KMS-11 (cell line): ENCODE data around the gene CIPC.

Experiments used
- H2AFZ ChIP-seq: fragments of 200-600 bp; sonication (generic); 2 replicates; pipeline ENCODE4 v1.6.1; 2016; ENCODE audit warnings: antibody characterized with exemption, mixed run types, low read depth
- H3K27ac ChIP-seq: fragments of 200-600 bp; sonication (generic); 2 replicates; pipeline ENCODE4 v1.6.1; 2016; ENCODE audit warnings: mild to moderate bottlenecking, mixed run types
- H3K27me3 ChIP-seq: fragments of 200-600 bp; sonication (generic); 2 replicates; pipeline ENCODE4 v1.6.1; 2017; ENCODE audit warnings: mild to moderate bottlenecking, low read depth, mixed run types, moderate library complexity; ENCODE audit not compliant: insufficient read depth
- H3K36me3 ChIP-seq: fragments of 200-600 bp; sonication (generic); 2 replicates; pipeline ENCODE4 v1.6.1; 2017; ENCODE audit warnings: mild to moderate bottlenecking, mixed run types; ENCODE audit not compliant: insufficient read depth
- H3K4me1 ChIP-seq: fragments of 200-600 bp; sonication (generic); 2 replicates; pipeline ENCODE4 v1.6.1; 2016; ENCODE audit warnings: mild to moderate bottlenecking, low read depth, mixed run types; ENCODE audit not compliant: poor library complexity, severe bottlenecking
- H3K4me2 ChIP-seq: fragments of 200-600 bp; sonication (generic); 2 replicates; pipeline ENCODE4 v1.7.0; 2016; ENCODE audit warnings: mild to moderate bottlenecking, mixed run types
- H3K4me3 ChIP-seq: fragments of 200-600 bp; sonication (generic); IDR thresholded peaks from 2 replicates; pipeline ENCODE4 v1.6.1; 2017; ENCODE audit warnings: low read depth, low read length, mixed read lengths; ENCODE audit not compliant: insufficient read depth
- H3K79me2 ChIP-seq: fragments of 200-600 bp; sonication (generic); 2 replicates; pipeline ENCODE4 v1.6.1; 2016; ENCODE audit warnings: low read depth, mixed run types; ENCODE audit not compliant: insufficient read depth
- H3K9ac ChIP-seq: fragments of 200-600 bp; sonication (generic); 2 replicates; pipeline ENCODE4 v1.6.1; 2016; ENCODE audit warnings: mild to moderate bottlenecking, mixed run types
- H4K20me1 ChIP-seq: fragments of 200-600 bp; sonication (generic); 2 replicates; pipeline ENCODE4 v1.6.1; 2016; ENCODE audit warnings: mild to moderate bottlenecking, mixed run types; ENCODE audit not compliant: insufficient read depth
- CTCF ChIP-seq: fragments of 200-600 bp; sonication (generic); conservative IDR thresholded peaks from 2 replicates; pipeline ENCODE4 v1.6.1; 2017; ENCODE audit warnings: low read depth, mild to moderate bottlenecking, antibody characterized with exemption, low read length, moderate library complexity, mixed read lengths

The CIPC gene

GRCh38 chr14:77109656-77110055, 11.6 kb downstream of the CIPC start:
- H3K4me3 ChIP-seq, result no peak overlapping the region
- H3K36me3 ChIP-seq, result no peaks in the 10 kb centered on the region

GRCh38 chr14:77110286-77110685, 12.2 kb downstream of the CIPC start:
- no peaks in the 10 kb centered on the region for H3K36me3 ChIP-seq
- H2AFZ ChIP-seq, result no peak overlapping the region
- no peak overlapping the region for H3K4me2 ChIP-seq
- TF ChIP-seq CTCF, result no peak
- H3K4me3 ChIP-seq, result no peak overlapping the region
- H3K4me1 ChIP-seq, result no peaks in the 10 kb centered on the region
- H4K20me1 ChIP-seq, result no peaks in the 10 kb centered on the region
- no peaks in the 10 kb centered on the region for H3K27me3 ChIP-seq
- H3K27ac ChIP-seq, result no peak overlapping the region
- H3K79me2 ChIP-seq, result no peaks in the 10 kb centered on the region
- H3K9ac ChIP-seq, result no peak overlapping the region

More at GRCh38 chr14:77109656-77110055, 11.6 kb downstream of the CIPC start:
- Histone ChIP-seq H3K4me2 (no peak overlapping the region), H3K27ac (no peak overlapping the region), H3K4me1 (no peaks in the 10 kb centered on the region), H4K20me1 (no peaks in the 10 kb centered on the region), H3K27me3 (no peaks in the 10 kb centered on the region), H3K9ac (no peak overlapping the region), H2AFZ (no peak overlapping the region), H3K79me2 (no peaks in the 10 kb centered on the region)
- TF ChIP-seq CTCF, result no peak

- Histone ChIP-seq H2AFZ (no peak overlapping the region), H3K4me3 (no peak overlapping the region), H4K20me1 (no peaks in the 10 kb centered on the region), H3K9ac (no peak overlapping the region), H3K27ac (no peak overlapping the region), H3K36me3 (no peaks in the 10 kb centered on the region), H3K4me1 (no peaks in the 10 kb centered on the region), H3K27me3 (no peaks in the 10 kb centered on the region), H3K4me2 (no peak overlapping the region), H3K79me2 (no peaks in the 10 kb centered on the region)
- TF ChIP-seq CTCF, result no peak
Measured at GRCh38 chr14:77111021-77111420, 13.0 kb downstream of the CIPC start.

GRCh38 chr14:77113644-77114043, 15.6 kb downstream of the CIPC start:
- Histone ChIP-seq H3K27me3 (no peaks in the 10 kb centered on the region), H3K4me3 (no peak overlapping the region), H3K4me2 (no peak overlapping the region), H3K79me2 (no peaks in the 10 kb centered on the region), H4K20me1 (no peaks in the 10 kb centered on the region), H3K36me3 (no peaks in the 10 kb centered on the region), H3K9ac (no peak overlapping the region), H3K27ac (no peak overlapping the region), H3K4me1 (no peaks in the 10 kb centered on the region), H2AFZ (no peak overlapping the region)
- no peak for TF ChIP-seq CTCF
